ENCODE results near the gene CCDC57.

GRCh38 chr17:82164853-82165252, 47.8 kb downstream of the CCDC57 start:
- no peak for TF ChIP-seq POLR2A (IDR thresholded peaks at IDR 0.05)
- TF ChIP-seq, protein P1, sequence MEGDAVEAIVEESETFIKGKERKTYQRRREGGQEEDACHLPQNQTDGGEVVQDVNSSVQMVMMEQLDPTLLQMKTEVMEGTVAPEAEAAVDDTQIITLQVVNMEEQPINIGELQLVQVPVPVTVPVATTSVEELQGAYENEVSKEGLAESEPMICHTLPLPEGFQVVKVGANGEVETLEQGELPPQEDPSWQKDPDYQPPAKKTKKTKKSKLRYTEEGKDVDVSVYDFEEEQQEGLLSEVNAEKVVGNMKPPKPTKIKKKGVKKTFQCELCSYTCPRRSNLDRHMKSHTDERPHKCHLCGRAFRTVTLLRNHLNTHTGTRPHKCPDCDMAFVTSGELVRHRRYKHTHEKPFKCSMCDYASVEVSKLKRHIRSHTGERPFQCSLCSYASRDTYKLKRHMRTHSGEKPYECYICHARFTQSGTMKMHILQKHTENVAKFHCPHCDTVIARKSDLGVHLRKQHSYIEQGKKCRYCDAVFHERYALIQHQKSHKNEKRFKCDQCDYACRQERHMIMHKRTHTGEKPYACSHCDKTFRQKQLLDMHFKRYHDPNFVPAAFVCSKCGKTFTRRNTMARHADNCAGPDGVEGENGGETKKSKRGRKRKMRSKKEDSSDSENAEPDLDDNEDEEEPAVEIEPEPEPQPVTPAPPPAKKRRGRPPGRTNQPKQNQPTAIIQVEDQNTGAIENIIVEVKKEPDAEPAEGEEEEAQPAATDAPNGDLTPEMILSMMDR (IDR thresholded peaks at IDR 0.05) = no peak

Data from right lobe of liver (tissue), 4 donors.